Left hindlimb (tissue), 1 donor: ENCODE results near the gene PAK5.

Experiments used
- DNase-seq: peaks from one replicate; pipeline ENCODE4 v3.0.0-alpha.2; 2018

The PAK5 gene

DNA sequence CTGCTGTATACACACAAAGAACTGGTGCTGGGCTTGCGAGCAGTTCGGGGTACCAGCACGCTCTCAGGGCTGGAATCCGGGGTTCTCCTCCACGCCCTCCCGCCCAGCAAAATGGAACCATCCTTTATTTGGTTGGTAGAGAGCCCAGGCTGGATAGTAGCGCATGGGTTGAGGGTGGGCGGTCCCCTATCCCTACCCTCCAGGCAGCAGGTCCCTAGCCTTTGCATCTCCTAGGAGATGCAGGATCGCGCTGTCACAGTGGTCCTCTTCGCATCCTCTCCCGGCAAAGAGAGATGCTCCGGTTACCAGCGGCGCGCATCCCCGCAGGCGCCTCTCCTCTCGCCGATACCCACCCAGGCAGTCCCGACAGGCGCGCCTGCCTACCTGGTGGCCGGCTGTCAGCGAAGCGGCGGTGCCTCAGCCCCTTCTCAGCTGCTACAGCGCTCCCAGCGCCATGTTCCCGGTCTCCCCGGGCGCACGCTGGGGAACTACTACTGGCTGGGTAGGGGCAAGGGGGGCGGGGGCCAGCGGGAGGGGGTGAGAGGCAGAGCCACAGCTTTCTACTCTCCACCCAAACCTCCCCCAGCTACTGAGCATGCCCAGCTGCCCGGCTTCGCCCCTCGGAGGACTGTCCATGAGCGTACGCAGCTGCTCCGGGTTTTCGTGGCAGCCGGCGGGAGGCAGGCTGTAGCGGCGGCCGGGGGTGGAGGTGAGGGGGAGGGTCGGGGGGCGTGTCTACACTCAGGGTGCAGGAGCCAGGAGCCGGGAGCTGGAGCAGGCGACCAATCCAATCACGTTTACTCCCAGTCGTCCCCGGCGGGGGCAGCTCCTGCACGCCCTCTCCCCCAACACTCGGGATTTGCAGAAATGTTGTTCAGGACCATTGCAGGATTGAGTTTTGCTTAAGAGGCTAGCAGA lies at the start of gene PAK5:
PAK5 (minus strand) TSS at position 699 of the 918 bp plus-strand sequence. CDS start 194,748 bp downstream, outside the sequence.
- peak; percentile 86 for DNase-seq

DNA sequence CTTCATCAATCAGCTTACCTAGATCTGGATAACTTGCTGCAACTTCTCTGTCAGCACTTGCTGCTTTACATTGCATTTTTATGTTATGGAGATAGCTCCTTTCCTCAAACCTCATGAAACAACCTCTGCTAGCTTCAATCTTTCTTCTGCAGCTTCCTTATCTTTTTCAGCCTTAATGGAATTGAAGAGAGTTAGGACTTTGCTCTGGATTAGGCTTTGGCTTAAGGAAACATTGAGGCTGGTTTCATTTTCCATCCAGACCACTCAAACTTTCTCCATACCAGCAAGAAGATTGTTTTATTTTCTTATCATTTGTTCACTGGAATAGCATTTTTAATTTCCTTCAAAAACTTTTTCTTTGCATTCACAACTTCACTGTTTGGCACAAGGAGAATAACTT lies 48.8 kb upstream of the PAK5 start:
- DNase-seq = no peak

DNA sequence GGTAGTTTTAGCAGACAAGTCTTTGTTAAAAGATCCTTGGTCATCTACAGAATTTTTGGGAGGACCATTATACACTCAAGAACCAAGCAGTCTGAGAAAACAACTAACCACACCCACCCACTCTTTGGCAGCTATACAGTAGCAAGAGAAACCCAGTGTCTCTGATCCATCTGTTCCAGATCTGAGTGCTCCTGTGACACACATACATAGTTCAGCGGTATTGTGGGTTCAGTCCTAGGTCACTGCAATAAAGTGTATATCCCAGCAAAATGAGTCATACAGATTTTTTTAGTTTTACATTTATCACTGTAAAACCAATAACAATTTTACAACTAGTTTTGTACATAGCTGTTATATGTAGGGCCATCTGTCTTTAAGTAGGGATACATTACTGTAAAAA lies 47.4 kb upstream of the PAK5 start:
- DNase-seq = no peak

DNA sequence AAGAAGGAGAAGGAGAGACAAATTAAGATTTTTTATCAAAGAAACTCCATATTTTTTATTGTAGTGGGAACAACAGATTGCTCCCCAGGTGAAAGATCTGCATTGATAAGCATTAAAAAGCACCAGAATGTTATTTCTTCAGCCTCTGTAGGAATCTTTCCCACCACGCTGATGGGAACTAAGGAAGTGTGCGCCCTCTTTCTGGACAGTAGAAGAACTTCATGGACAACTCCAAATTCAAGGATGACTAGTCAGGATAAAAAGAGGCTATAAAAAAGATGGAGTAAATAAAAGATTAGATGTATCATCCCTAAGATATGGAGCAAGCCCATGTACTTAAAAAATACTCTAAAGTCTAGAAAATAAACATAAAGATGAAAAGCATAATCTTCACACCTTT lies 45.8 kb upstream of the PAK5 start:
- DNase-seq = no peak

DNA sequence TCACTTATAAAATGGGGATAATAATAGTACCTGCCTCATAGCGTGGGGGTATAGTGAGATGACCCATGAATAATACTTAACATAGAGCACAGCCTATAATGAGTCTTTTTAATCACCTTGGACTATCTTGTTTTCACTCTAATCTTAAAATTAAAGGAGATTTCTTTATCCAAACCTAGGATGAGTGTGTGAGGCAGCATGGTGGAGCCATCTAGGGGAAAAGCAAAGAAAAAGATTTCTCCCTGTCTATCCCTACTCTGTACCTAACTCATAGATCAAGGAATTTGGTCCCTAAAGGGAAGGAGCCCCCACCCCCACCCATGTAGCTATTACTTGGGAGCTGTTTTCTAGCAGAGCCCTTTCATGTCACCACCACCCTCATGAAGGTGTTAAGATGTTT lies 45.2 kb upstream of the PAK5 start:
- DNase-seq = no peak

DNA sequence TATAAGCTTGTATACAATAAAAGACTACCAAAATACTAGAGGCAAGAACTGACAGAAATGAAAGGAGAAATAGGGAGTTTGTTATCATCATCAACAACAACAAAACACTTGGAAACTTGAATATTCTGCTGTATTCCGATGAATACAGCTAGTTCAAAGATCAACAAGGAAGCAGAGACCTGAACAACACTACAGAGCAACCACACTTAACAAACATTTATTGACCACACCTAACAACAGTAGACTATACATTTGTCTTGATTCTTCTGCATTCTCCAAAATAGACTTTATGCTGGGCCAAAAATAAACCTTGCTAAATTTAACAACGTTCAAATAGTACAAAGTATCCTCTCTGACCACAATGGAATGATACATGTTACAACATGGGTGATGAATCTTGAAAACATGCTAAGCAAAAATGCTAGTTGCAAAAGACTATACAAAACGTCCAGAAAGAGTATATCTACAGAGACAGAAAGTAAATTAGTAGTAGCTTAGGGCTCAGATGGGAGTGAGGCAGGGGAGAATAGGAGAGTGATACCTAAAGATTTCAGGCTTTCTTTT lies 39.1 kb upstream of the PAK5 start:
- no peak for DNase-seq

DNA sequence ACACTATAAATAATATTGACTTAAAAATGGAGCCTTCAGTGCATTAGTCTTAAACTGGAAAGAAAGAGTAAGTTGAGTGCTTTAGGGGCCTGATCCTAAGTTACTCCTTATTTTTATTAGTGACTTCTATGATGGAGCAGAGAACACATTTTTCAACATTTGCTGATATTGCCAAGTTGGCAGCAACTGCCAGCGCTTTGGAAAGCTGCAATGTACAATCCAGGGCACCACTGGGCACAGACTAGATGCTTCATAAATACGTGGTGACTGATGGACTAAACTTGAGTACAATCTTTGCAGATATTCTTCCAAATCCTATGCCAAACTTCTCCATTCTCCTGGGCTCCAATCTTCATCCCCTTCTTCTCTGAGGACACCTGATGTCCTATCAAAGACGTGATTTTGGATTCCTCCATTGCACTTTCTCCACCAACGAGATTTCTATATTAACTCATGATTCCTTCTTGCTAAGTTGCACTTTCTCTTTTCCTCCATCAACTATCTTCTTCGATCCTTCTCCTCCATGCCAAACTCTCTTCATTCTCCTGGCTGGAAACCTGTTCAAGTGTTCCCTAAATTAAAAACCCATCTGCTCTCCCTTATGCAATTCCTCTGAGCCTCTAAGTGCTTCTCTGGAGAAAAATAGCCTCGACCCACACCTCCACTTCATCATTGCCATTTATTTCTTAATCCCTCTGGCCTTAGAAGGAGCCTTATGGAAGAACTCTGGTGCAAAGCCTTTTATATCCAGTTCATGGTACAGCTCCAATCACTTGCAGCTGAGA lies 28.5 kb upstream of the PAK5 start:
- no peak for DNase-seq

DNA sequence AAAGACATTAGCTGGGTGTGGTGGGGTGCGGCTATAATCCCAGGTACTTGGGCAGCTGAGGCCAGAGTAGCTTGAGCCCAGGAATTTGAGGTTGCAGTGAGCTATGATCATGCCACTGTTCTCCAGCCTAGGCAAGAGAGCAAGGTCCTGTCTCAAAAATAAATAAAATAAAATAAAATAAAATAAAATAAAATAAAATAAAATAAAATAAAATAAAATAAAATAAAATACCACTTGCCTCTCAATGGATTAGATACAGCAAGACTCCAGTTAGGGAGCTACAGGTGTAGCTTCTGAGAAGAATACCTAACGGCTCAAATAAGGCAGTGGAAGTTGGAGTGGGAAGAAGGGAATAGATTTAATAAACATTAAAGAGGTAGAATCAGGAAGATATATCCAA lies 13.7 kb upstream of the PAK5 start:
- no peak for DNase-seq

DNA sequence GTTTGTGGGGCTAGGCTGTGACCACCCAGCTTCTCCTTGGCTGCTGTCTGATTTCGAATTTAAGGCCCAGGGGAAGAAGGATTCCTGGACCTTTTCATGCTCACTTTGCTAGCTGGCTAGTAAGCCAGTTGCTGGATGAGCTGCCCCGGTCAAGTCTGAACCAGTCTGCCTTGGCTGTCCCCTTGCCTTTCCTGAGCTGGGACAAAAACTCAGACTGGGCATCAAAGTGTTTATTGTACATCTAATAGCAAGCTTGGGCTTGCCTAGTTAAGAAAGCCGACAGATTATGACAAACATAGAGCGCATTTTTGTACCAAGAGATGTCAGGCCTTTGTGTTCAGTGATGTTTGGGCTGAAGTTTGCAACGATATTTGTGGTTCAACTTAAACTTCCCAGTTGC lies 750 bp upstream of the PAK5 start:
- no peak for DNase-seq

DNA sequence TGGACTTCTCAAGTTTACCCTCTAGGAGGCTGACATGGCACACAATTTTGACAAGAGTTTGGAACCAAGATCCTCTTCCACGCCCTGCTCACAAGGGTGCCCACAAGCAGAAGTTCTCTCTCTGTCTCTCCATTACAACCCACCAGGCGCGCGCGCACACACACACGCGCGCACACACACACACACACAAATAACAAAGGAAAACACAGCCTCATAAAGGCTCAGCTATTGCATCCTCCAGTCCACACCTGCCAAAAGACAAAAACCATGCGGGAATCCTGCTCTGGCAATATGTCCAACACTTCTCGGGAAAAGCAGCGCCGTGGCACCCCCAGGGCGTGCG lies 870 bp downstream of the PAK5 start:
- peak; percentile 27 for DNase-seq

DNA sequence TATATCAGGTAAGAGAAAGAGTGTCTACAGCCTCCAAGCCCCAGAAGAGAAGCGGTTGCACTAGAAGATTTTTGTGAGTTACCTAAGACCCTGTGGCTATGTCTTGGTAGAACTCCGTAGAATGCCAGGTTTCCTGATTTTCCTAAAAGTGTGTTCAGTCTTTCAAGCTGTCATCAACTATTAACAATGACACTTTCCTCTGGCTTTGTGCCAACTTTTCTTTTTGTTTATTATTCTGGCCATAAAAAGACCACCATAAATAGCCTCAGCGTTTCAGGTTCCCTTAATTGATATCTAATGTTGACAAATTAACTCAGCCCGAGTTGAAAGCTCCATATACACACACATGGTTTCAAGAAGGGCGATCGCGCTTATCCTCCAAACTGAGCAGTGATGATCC lies 1.2 kb downstream of the PAK5 start:
- no peak for DNase-seq

DNA sequence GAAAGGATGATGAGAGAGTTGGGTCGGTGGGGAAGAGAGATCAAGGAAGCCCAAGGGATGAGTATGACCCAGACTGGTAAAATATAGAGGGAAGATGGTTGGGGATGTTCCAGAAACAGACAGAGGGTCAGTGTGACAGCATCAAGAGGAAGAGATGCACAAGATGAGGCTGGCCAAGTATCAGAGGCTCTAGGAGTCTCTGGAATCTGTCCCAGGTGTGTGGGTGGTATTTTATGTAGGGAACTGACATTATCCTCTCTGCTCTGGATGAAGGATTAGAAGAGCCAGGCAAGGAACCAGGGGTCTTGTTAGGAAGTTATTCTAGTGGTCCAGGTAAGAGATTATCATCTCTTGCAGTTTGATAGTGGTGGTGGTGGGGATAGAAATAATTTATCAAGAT lies 3.6 kb downstream of the PAK5 start:
- DNase-seq = no peak

DNA sequence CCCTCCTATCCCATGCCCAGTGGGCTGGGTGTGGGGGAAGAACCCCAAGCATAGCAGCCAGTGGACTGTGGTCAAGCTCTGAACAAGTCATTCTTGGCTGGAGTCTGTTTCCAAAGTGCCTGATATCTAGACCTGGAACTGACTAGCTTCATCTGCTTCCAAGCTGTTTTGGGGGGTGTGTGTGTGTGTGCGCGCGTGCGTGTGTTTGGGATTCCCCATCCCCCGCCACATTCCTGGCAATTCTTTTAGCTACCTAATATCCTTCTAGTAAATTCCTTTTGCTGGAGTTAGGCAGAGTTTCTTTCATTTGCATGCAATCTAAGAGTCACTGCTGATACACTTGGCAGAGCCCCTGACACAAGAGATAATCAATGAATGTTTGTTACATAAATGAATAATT lies 7.8 kb downstream of the PAK5 start:
- DNase-seq = no peak

DNA sequence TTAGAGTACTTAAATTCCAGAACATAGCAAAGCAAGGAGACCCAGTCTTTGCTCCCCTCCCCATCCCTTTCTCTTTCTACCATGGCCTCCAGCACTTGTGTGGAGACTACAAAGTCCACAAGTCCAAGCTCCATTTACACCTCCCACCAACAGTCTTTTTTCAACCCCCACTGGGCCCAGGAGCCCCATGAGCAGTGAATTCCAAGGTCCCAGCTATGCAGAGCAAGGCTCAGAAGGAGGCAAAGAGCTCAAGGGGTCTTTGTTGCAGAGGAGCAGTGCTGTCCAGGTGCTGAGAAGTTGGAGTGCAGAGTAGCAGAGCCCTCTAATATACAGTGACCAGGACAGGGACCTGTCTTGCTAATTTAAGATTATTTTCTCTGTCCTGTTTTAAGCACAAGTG lies 9.0 kb downstream of the PAK5 start:
- no peak for DNase-seq

DNA sequence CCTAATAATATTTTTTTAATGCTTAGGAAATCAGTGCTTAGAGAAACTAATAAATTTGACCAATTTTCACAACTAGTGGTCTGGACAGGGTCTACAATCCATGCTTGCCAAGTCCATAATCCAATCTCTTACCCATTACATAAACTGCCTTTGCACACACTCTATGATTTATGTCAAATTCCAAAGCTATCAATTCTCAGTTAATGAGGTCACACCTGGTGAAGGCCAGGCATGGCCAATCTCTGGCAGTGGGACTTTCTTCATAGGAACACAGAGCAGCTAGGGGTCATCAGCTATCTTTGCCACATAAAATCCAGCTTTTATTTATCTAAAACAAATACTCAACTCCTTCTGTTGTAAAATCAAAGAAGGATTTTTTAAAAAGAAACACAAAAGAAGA lies 21.2 kb downstream of the PAK5 start:
- no peak for DNase-seq

DNA sequence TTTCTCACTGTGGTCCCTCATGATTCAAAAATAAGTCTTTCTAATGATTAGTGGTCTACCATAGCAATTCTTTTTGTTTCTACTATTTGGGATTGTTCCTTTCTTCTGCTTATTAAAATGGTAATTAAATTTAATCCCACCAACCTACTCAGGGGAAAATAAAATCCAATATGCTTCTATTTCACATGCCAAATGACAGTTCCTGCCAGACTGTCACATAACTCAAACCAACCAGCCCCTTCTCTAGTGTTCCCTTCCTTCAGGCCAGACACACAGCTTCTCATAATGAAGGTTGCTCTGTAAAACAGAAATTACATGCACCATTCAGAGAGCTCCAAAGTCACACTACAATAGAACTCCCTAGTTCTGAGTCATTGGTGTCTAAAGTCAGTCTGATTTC lies 23.2 kb downstream of the PAK5 start:
- no peak for DNase-seq

DNA sequence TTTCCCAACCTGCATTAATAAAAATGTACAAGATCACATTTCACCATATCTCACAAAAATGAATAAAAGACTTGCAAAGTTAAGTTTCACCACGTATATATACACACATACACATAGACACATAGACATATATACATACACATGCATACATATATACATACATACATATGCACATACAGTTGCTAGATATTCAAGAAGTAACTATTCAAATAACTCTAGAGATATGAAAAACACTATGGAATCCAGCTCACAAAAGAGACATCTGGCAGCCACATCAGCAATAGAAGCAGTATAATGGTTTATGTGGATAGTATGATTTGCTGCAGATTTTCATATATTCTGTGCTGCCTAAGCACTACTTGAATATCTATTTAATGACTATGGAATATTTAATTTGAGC lies 28.1 kb downstream of the PAK5 start:
- no peak for DNase-seq

DNA sequence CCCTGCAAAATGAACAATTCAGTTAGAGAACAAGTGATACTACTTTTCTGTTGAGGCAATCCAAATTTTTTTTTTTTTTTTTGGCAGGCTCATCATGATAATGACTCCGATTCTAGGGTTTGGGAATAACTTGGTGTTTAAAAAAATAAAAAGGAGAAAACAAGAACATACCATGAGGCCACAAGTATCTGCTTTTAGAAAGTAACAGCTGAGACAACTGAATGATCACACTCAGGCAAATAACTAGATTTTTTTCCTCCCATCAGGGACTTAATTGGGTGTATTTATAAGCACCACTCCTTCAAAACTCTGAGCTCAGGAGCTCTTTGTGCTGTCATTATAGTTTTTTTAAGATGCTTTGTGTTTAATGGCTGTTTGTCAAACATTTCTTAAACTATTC lies 29.6 kb downstream of the PAK5 start:
- DNase-seq = no peak

DNA sequence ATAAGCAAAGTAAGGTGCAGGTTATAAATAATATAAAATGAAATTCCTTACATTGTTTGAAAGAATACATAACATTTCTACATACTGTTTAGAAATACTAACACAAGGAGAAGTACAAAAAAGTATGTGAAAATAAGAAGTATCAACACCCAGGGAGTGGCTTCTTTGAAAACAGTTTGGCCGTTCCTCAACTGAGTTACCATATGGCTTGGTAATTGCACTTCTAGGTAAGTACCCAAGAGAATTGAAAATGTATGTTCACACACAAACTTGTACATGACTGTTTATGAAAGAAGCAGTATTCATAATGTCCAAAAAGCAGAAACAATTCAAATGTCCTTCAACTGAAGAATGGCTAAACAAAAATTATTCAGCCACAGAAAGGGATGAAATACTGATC lies 30.7 kb downstream of the PAK5 start:
- no peak for DNase-seq

DNA sequence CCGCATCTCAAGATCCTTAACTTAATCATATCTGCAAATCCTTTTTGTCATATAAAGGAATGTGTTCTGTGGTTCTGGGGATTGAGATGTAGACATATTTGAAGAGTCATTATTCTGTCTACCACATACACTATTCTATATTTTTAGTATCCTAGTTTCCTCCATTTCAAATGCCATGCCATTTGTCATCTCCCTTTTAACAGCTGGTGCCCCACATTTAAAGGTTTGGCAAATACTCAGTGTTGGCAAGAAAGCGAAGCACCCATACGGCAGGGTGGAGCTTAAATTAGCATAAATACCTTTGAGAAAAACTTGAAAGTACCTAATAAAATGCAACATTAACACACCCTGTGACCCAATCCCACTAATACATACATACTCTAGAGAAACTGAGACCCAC lies 31.7 kb downstream of the PAK5 start:
- no peak for DNase-seq

DNA sequence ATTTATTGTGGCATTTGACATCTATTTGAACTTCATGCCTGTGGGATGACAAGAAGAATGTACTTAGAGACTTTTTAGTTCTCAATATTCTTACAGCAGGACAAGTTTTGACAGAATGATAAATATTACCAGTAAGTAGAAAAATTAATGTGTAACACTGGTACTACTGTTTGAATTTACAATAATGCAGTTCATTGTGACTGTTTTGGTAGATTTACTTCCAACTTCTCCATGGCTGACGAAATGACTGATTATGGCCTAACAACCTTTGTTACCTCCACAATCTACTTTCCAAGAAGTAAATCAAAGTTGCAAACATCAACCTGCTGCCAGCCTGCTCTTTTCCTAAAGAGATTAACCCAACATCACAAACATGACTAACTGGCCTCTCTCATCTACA lies 38.5 kb downstream of the PAK5 start:
- no peak for DNase-seq

DNA sequence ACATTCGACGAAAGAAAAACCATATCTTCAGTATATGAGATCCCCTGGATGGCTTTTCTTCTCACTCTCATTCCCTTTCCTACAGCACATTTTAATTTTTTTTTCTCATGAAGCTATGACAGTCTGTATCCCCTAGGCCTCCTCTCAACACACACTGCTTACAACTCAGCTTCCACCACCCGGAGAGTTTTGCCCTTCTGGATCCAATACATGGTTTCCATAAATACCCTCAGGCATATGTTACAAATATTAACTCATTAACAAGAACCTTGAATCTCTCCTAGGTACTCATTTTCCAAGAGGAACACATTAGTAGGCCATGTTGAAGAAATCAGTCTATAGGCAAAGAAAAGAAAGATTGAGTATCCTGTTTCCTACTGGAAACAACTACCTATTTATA lies 44.0 kb downstream of the PAK5 start:
- no peak for DNase-seq

DNA sequence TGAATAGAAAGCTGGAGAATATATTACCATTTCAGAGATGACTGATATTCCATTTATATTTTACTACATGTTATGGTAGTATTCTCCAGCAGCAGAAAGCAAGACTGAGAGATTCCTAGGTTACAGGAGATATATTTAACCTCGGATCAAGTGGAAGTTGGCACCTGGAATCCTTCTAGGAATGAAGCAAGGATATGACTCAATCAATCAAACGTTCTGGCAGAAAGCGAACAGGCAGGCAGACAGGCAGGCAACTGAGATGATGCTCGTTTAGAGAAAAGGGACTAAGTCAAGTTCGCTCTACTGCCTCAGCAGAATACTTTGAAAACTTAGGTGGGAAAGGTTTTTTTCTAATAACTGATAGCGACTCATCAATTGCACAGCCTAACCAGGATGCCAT lies 46.2 kb downstream of the PAK5 start:
- DNase-seq = no peak

DNA sequence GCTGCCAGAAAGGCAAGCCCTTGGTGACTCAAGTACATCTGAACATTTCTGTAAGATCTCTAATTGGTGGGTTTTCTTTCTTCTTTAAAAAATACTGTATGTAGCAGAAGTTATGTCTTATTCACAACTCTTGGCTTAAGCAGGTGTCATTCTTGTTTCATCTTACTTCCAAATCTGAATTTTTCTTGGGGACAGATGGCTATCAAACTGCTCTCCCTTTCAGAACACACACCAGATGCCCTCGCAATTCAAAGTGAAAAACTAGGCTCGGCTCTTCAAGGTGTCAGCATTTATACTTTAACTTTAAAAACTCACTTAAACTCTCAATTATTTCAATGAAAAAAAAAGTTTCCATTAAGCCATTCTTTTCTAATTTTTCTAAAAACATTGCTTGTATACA lies 49.7 kb downstream of the PAK5 start:
- no peak for DNase-seq
